ENCODE results near the gene SDK1.

The SDK1 gene

DNA sequence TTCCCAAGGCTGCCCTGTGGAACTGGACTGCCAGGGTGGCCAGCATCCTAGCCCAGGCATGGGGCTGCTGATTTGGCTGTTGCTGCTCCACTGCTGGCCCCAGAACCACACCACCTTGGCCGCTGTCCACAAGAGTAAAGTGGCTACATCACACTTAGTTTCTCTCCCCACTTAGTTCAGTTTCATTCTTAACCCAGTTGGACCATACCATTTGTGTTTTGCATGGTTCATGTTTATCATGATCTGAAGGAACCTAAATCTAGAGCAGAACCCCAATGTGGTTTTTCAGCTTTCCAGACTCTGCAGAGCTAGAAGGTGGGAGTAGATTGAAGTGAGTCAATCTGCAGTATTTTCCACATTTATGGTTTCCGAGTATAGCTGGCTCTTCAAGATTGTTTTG lies 32.8 kb downstream of the SDK1 start:
- DNase-seq (ENCODE audit: low spot score): no peak

DNA sequence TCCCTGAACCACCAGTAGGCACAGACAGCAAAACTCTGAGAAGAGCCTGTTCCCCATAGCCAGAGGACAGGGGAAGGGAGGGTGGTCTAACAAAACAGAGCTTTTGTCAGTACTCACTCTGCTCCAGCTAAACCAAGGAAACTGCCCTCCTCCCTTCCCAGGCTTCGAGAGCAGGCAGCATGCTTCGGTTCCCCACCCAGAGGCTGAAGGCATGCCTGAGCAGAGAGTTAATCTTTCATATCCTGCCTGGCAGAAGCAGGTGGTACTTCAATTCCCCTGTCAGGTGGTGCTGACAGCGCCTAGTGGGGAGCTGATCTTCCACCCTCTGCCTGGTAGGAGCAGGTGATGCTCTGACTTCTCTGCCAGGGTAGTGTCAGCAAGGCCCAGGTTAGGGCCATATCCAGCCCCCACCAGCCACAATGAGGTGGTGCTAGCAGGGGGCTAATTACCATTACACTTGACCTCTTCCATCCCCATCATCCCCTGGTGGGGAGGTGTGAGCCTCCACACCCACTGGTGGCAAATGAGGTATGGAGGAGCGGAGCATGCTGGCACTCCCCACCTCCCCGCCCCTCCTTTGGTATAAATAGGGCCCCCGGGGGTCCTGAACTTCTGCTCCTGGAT lies 35.1 kb downstream of the SDK1 start:
- no peak for DNase-seq (ENCODE audit: low spot score)

DNA sequence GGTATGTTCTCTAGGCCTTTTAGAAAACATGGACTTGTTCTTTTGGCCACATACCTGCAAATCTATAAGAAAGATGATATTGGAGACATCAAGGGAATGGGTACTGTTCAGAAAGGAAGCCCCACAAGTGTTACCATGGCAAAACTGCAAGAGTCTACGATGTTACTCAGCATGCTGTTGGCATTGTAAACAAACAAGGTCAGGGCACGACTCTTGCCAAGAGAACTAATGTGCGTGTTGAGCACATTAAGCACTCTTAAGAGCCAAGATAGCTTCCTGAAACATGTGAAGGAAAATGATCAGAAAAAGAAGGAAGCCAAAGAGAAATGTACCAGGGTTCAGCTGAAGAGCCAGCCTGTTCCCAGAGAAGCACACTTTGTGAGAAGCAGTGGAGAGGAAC lies 37.1 kb downstream of the SDK1 start:
- no peak for DNase-seq (ENCODE audit: low spot score)

DNA sequence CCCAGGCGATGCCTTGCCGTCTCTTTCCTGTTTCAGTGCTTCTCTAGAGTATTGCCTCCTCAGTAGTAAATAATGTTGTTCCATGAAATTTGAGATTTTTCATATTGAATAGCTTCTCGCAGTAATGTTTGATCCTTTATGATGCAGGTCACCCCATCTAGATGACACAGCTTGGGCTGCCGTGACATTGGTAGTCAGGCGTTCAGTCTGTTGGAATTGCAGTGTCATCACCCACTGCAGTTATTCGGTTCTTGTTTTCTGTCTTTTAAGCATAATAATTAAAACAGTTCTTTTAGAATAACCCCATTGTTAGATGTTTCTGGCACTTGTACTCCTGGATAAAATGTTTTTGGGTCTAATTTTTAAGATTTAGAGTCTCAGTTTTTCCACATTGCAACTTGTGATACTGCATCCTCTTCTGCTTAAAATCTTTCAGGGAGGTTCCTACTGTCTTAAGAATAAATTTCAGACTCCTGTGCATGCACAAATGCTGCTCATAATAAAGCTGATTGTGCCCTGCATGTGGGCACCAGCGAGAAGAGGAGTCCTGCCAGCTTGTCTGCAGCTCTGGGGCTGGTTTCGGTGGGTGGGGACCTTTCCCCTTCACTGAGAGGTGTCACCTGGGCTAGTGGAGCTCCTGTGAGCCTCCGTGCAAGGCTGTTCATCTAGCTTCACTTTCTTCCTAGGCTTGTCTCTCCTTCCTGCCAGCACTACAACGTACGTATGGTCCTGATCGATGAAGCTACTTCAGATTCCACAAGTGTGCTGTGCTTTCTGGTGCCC lies 44.8 kb downstream of the SDK1 start:
- no peak for DNase-seq (ENCODE audit: low spot score)

DNA sequence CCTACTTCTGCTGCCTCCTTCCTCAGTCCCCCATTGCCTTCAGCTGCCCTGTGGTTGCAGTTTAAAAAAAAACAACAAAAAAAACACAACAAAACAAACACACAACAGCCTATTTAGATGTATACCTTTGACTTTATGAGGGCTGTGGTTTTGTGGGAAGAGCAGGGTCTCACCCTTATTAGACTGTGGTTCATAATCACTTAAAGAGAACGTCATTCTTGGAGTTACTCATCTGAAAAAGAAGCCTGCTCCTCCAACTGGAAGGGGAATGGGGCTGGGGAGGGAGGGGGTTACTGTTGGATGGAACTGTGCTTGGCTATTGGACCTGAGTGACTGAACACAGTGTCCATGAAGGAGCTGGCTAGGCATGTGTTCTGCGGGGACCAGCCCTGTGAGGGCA lies 48.1 kb downstream of the SDK1 start:
- DNase-seq (ENCODE audit: low spot score): no peak

DNA sequence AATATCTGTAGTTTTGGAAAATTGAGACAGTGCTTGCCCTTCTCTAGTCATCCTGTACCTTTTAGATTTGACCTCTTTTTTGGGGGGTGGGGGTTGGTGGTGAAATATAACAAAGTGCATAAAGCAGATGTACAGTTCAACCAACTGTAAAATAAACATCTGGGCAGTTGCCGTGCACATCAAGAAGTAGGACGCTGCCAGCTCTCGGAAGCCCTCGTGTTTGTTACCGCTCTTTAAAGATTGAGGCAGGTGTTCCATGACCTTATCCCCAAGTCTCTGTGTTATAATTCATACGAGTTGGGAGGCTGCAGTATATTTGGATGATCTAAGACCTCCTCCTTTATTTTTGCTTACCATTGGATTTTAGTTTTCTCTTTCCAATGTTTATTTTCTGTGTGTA lies 55.1 kb downstream of the SDK1 start:
- no peak for DNase-seq (ENCODE audit: low spot score)

DNA sequence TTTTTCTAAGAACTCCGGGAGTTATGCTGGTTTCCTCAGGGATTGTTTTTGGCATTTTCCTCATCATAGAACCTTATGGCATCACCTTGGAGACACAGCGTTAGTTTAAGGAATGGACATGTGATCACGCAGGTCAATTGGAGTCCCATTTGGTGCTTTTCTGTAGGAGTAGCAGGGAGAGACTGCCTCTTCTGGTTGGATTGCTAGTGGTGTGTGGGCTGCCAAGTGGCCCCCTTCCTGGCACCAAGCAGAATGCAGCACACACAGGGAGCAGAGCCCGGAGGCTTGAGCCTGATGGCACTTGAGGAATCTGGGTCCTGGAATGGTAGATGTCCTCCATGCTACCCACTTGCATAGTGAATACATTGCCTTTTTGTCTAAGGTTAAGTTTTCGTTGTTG lies 57.9 kb downstream of the SDK1 start:
- DNase-seq (ENCODE audit: low spot score): no peak

DNA sequence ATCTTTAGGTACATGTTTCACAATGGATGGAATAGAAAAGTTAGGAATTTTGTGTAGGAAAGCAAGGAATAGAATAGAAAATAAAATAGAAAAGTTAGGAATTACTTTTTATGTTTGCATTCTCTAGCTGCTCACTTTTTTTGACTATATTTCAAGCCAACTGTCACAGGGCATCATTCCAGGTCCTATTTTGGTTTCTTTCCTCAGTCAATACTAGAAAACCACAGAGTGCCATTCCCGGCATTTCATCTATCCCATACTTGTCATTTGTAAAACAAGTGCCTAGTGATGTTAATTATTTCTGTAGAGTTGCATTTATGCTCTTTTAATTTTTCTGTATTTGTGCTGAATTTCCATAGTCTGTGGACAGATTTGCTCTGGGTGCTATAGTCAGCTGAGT lies 66.2 kb downstream of the SDK1 start:
- DNase-seq (ENCODE audit: low spot score): no peak

DNA sequence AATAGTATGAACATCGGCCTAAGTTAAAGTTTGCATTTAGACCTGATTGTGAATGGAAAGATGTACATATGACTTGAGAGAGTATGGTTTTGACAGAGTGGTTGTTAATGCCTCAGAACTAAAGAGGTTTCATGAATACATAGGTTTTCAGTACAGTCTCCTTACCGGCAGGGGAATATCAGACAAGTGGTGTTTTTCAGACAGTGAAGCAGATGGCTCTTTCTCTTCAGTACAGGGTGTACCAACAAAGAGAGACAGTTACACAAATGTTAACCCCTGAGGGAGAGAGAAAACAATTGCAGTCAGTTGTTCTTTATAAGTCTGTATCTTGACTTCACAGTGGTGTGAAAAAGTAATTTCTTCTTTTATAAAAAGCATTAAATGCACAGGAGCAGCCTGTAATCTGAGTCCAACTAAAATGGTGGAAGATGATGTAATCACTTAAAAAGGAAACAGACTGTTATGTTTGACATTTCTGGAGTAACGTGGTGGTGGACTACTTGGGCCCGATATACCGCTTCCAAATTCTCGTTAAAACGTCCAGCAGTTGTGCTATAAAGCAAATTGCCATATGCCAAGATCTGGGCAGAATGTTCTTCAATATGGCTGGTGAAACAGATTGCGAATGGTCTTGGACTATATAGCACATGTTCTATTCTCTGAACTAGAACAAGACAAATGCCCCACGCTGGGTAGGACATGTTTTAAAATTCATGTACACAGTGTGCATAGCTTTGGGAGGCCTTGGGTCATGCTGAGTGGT lies 69.2 kb downstream of the SDK1 start:
- DNase-seq (ENCODE audit: low spot score): no peak

DNA sequence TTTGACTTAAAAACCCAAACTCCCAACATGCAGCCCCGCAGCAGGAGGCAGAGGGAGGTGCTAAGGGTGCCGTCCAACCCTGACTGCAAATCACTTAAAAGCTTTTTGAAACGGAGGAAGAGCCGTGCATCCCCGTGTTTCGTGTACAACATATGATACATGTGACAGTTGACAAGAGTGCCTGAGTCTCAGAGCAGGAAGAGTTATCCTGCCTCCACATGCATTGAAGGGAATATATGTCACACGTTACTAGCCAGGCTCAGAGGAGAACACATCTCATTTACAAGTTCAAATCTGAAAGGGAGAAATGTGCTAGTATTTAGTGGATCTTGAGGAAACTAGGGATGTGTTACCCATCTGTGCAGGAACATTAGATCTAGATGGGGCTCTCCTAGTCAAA lies 69.9 kb downstream of the SDK1 start:
- no peak for DNase-seq (ENCODE audit: low spot score)

DNA sequence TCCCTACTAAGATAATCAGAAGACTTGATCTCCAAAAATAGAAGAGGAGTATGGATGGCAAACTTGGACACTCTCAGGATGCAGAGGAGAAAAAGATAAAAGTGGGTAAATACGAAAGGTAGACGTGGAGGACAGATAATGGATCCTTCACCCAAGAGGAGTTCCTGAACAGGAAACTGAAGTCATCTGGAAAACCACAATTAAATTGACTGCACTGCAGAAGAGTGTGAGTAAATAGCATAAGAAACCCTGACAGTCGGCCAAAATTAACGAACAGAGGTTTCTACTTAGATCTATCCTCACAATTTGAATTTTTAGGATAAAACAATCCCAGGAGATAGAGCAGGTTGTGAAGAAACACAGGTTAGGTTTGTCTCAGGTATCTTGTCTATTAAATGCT lies 70.5 kb downstream of the SDK1 start:
- no peak for DNase-seq (ENCODE audit: low spot score)

DNA sequence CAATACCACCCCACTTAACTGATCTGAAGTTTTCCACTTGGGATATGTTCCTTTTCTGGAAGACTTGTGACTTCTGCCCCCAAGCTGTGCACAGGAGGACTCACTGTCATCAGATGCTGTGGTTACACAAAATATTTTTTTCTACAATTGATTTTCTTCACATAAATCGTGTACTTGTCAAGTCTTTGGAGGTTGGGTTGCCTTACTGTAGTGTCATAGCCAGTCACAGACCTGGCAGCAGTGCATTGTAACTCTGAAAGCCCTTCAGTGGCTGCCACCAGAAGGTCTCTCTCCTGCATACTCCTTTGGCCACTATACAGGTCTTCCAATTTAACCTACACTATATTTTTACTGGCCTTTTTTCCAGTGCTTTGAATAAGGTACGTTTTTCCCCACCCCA lies 73.2 kb downstream of the SDK1 start:
- DNase-seq (ENCODE audit: low spot score): no peak

DNA sequence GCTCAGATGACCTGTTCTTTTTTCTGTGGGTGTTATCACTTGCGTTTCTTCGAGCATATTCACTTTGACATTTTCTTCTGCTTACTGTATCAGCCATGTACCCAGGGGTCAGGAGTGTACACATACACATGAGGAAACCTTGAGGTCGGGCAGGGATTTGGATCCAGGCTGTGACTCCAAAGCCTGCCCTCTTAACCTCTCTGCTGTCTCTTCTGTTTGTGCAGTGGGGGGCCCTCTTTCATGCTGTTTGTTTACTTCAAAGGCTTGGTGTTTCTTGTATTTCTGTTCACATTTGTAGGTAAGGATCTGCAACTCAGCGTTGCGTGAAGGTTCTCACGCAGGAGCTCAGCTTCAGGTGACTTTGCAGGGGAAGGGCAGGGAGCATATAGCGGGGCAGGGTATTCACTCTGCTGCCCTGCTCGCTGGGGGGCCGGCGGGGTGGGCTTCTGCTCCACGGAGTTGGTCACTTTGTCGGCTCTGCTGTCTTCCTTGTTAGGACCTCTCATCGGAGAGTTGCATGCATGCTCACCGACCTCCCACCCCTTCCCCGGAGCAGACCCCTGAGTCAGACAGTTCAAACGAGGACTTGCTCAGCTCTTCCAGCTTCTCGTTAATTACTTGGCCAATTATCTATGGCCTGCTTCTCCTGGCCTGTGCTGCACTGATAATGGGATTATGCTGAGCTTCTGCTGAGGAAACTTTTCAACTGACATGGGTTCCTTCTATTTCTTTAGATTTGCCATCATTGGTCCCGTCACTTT lies 77.5 kb downstream of the SDK1 start:
- DNase-seq (ENCODE audit: low spot score): no peak

DNA sequence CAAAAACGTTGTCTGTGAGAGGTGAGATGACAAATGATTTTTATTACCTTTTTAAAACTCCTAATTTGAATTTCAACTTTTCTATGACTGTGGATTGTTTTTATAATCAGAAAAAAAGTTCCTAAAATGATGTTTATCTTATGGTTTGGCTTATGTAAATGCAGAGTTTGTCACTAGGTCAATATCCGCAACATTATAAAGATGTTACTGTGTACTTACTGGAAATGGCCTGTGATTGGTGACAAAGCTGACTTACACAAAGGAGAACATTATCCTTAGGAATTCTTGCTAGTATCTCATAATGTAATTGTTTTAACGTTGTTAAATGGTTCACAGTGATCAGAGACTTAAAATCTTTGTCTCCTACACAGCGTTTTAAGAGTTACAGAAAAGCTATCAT lies 79.0 kb downstream of the SDK1 start:
- DNase-seq (ENCODE audit: low spot score): no peak

DNA sequence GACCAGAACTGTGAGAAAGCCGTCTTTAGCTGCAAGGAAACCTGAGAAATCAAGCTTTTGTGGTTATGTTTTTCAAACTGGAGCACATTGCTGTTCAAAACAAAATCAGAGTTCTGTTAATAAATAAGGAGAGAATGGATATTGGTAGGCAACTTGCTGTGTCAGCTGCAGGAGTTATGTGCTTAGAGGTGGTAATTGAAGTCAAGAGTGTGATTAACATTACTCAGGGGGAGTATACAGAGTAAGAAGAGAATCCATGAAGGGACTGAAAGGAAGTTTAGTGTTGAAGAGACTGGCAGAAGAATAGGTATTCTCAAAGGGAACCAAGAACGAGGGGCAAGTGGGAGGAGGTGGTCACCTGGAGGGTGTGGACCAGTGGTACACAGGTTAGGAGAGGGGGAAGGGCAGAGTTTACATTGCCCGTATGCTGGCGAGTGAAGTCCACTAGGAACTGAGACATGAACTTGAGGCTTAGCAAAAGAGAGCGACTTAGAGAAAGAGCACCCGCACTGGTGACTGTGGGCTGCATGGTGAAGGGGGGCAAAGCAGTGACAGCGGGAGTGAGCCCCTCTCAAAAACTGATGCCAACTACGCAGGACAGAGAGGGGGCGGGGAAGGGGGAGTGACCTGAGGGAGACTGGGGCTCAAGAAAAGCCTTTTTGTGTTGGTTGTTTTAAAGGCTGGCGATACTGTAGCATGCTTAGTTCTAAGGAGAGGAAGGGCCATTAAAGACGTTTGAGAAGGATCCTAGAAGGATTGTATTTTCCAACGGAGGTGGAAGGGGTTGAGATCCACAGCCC lies 80.0 kb downstream of the SDK1 start:
- no peak for DNase-seq (ENCODE audit: low spot score)

DNA sequence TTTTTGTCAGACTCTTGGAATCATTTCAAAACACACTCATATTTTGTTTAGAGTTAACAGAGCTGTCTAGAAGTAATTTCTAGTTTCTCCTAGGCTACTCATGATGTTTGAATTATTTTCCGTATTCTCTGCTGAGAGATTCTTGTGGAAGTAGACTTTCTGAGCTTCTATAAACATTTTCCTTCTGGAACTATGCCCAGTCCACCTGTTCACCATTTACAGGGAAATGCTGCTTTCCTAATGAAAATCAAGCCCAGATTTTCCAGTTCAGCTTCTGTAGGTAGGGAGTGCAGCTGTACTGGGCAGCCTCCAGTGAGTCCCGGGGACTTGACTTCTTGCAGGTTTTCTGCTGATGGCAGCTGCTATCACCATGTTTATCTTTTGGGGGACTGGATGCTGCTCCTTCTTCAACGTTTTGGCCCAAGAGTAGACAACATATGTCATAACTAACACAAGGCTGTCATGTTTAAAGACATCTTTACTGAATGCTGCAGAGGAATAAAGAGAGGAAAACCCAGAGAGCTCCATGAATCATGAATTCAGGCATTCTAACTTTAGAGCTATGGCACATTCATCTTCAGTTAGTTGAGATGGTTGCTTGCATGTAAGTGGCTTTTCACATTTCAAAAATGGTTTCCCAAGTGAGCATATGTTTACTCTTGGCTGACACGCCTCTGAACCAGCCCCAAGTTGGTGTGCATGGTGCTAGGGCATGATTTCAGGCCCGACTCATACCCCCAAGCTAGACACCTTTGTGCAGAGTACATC lies 85.6 kb downstream of the SDK1 start:
- DNase-seq (ENCODE audit: low spot score): no peak

DNA sequence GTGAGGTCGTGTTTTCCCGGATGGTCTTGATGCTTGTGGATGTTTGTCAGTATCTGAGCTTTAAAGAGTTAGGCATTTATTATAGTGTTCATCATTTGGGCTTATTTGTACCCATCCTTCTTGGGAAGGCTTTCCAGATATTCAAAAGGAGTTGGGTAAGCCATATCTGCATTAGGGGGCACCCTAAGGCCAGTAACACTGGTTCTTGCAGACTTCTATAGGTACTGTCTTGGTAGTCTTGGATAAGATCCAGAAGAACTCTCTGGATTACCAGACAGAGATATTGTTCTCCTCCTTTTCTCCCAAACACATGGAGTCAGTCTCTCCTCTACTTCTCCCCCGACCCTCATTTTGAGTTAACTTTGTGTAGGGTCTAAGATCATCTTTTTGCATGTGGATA lies 92.8 kb downstream of the SDK1 start:
- no peak for DNase-seq (ENCODE audit: low spot score)

DNA sequence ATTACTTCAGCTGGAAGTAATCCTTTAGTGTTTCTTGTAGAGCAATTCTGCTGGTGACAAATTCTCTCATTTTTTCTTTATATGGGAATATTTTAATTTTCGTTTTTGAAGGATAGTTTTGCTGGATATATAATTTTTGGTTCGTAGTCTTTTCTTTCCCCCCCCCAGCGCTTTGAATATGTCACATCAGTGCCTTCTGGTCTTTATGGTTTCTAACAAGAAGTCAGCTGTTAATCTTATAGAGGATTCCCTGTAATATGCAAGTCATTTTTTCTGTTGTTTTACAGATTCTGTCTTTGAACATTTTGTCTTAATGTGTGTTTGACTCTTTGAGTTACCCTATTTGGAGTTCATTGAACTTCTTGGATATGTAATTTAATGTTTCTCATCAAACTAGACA lies 96.3 kb downstream of the SDK1 start:
- no peak for DNase-seq (ENCODE audit: low spot score)

DNA sequence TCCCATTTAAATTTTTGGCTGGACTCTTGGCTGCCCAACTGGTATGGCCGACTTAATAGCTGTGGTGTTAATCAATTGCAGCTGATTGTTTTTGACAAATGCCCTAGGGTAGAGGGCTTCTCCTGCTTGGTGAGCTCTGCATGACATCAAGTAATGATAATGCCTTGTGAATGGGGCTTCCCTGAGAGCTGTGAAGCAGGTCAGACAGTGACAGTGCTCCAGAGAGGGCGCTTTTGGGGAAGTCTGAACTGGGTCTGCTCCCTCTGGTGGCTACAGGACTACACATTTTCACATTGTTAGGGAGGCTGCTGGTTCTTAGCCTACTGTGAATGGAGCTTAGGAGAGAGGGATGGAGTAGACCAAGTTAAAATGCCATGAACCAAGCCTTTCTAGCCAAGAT lies 98.8 kb downstream of the SDK1 start:
- no peak for DNase-seq (ENCODE audit: low spot score)

DNA sequence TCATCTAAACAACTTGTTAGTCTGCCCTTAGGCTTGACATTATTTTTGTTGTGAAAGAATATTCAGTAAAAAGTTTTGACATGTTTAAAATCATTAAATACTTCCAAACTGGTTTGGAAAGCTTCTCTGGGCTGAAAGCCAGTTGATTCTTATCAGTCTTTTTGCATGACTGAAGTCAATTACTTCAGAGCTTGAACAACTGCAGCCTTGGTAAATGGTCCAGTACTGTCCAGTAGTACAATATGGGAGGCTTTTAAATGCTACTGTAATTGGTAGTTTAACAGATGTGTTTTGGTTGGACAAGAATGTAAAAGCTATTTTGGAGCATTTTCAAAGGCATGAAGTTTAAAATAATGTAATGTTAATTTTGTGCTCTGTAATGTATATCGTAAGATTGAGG lies 103.4 kb downstream of the SDK1 start:
- no peak for DNase-seq (ENCODE audit: low spot score)

All from GM03348 (cell line).